H9 (cell line): ENCODE results near the gene EPC1. TPM values are rescaled to one million over a fixed set of nuclear protein-coding genes. Genes with fewer than 3 reads are reported as not detected.

Experiments used
- DNase-seq: peaks from one replicate; pipeline ENCODE4 v3.0.0-alpha.2; 2017
- H2AFZ ChIP-seq: one replicate; pipeline ENCODE4 v1.6.1; 2013; ENCODE audit warnings: mild to moderate bottlenecking, low read length, control low read depth, moderate library complexity
- H2AK5ac ChIP-seq: 2 replicates; pipeline ENCODE4 v1.6.1; 2013; ENCODE audit warnings: low read length, control low read depth, mixed read lengths; ENCODE audit not compliant: insufficient read length
- H2BK120ac ChIP-seq: one replicate; pipeline ENCODE4 v1.6.1; 2013; ENCODE audit warnings: low read depth, mild to moderate bottlenecking, low read length, control low read depth, inconsistent platforms; ENCODE audit not compliant: poor library complexity, severe bottlenecking
- H2BK12ac ChIP-seq: 2 replicates; pipeline ENCODE4 v1.6.1; 2013; ENCODE audit warnings: low read length, control low read depth, mixed read lengths, low read depth; ENCODE audit not compliant: insufficient read length
- H2BK15ac ChIP-seq: 2 replicates; pipeline ENCODE4 v1.6.1; 2013; ENCODE audit warnings: low read depth, low read length, control low read depth
- H2BK20ac ChIP-seq: one replicate; pipeline ENCODE4 v1.6.1; 2013; ENCODE audit warnings: low read depth, mild to moderate bottlenecking, low read length, control low read depth, inconsistent platforms; ENCODE audit not compliant: poor library complexity, severe bottlenecking
- H2BK5ac ChIP-seq: 2 replicates; pipeline ENCODE4 v1.6.1; 2013; ENCODE audit warnings: low read length, control low read depth, mixed read lengths; ENCODE audit not compliant: insufficient read length
- H3K14ac ChIP-seq: 2 replicates; pipeline ENCODE4 v1.6.1; 2013; ENCODE audit warnings: low read length, control low read depth; ENCODE audit not compliant: insufficient read depth
- H3K18ac ChIP-seq: 2 replicates; pipeline ENCODE4 v1.6.1; 2013; ENCODE audit warnings: low read depth, mild to moderate bottlenecking, mixed read lengths, low read length, control low read depth; ENCODE audit not compliant: insufficient read length
- H3K23ac ChIP-seq: 2 replicates; pipeline ENCODE4 v1.6.1; 2013; ENCODE audit warnings: low read length, control low read depth, mixed read lengths, low read depth; ENCODE audit not compliant: insufficient read length
- H3K23me2 ChIP-seq: 2 replicates; pipeline ENCODE4 v1.6.1; 2013; ENCODE audit warnings: low read depth, mild to moderate bottlenecking, mixed read lengths, low read length, control low read depth; ENCODE audit not compliant: insufficient read length, poor library complexity, severe bottlenecking
- H3K27ac ChIP-seq: 2 replicates; pipeline ENCODE4 v1.5.1; 2013; ENCODE audit warnings: low read length, control low read depth, mixed read lengths, low read depth; ENCODE audit not compliant: insufficient read length
- H3K27me3 ChIP-seq: 2 replicates; pipeline ENCODE4 v1.6.1; 2013; ENCODE audit warnings: low read length, control low read depth, inconsistent platforms; ENCODE audit not compliant: insufficient read depth
- H3K4ac ChIP-seq: 2 replicates; pipeline ENCODE4 v1.6.1; 2013; ENCODE audit warnings: low read depth, mild to moderate bottlenecking, control low read depth, inconsistent platforms, low read length, moderate library complexity
- H3K4me1 ChIP-seq: 2 replicates; pipeline ENCODE4 v1.6.1; 2013; ENCODE audit warnings: low read length, control low read depth, inconsistent platforms; ENCODE audit not compliant: insufficient read depth
- H3K4me2 ChIP-seq: 2 replicates; pipeline ENCODE4 v1.6.1; 2013; ENCODE audit warnings: low read length, control low read depth, mixed read lengths; ENCODE audit not compliant: insufficient read length, insufficient read depth
- H3K56ac ChIP-seq: 2 replicates; pipeline ENCODE4 v1.6.1; 2013; ENCODE audit warnings: low read depth, mild to moderate bottlenecking, mixed read lengths, low read length, control low read depth; ENCODE audit not compliant: insufficient read length
- H3K79me1 ChIP-seq: 2 replicates; pipeline ENCODE4 v1.6.1; 2013; ENCODE audit warnings: low read depth, mild to moderate bottlenecking, moderate library complexity, low read length, control low read depth, inconsistent platforms; ENCODE audit not compliant: insufficient read depth, poor library complexity, severe bottlenecking
- H3K79me2 ChIP-seq: 2 replicates; pipeline ENCODE4 v1.6.1; 2013; ENCODE audit warnings: low read length, control low read depth, inconsistent platforms; ENCODE audit not compliant: insufficient read depth
- H3K9ac ChIP-seq: 2 replicates; pipeline ENCODE4 v1.6.1; 2013; ENCODE audit warnings: low read length, control low read depth, mixed read lengths; ENCODE audit not compliant: insufficient read length; ENCODE audit errors: extremely low read depth
- H3K9me3 ChIP-seq: one replicate; pipeline ENCODE4 v1.6.1; 2013; ENCODE audit warnings: low read depth, low read length, inconsistent platforms; ENCODE audit not compliant: control insufficient read depth
- H3T11ph ChIP-seq: one replicate; pipeline ENCODE4 v1.6.1; 2013; ENCODE audit warnings: mild to moderate bottlenecking, low read length, control low read depth, inconsistent platforms
- H4K20me1 ChIP-seq: one replicate; pipeline ENCODE4 v1.6.1; 2013; ENCODE audit not compliant: control insufficient read depth, insufficient read length, insufficient read depth
- H4K5ac ChIP-seq: 2 replicates; pipeline ENCODE4 v1.6.1; 2013; ENCODE audit warnings: low read depth, mild to moderate bottlenecking, mixed read lengths, low read length, control low read depth; ENCODE audit not compliant: insufficient read length
- H4K8ac ChIP-seq: replicated peaks from 2 replicates; pipeline ENCODE4 v1.6.1; 2013; ENCODE audit warnings: low read length, control low read depth, mixed read lengths, low read depth; ENCODE audit not compliant: insufficient read length
- H4K91ac ChIP-seq: 2 replicates; pipeline ENCODE4 v1.6.1; 2013; ENCODE audit warnings: low read depth, mild to moderate bottlenecking, moderate library complexity, mixed read lengths, low read length, control low read depth; ENCODE audit not compliant: insufficient read length
- H3K27ac Mint-ChIP-seq, 3 experiments: 2 replicates in 2 of 3; 3 replicates in 1 of 3; pipeline ENCODE4 v1.8.0; 2020 to 2021; ENCODE audit warnings: mixed read lengths in 3 of 3, mild to moderate bottlenecking in 1 of 3, moderate library complexity in 1 of 3
- H3K27me3 Mint-ChIP-seq: 2 replicates; pipeline ENCODE4 v1.8.0; 2021; ENCODE audit warnings: low read depth, mild to moderate bottlenecking, moderate library complexity, mixed read lengths
- H3K36me3 Mint-ChIP-seq, 3 experiments: 2 replicates in 2 of 3; 3 replicates in 1 of 3; pipeline ENCODE4 v1.8.0; 2020 to 2021; ENCODE audit warnings: low read depth in 3 of 3, mixed read lengths in 3 of 3; ENCODE audit not compliant: insufficient read depth in 1 of 3
- H3K4me1 Mint-ChIP-seq, 2 experiments: 2 replicates each; pipeline ENCODE4 v1.8.0; 2020; ENCODE audit warnings: mixed read lengths in 2 of 2
- H3K4me3 Mint-ChIP-seq, 2 experiments: 2 replicates in 1 of 2; 3 replicates in 1 of 2; pipeline ENCODE4 v1.8.0; 2020 to 2021; ENCODE audit warnings: mild to moderate bottlenecking in 2 of 2, mixed read lengths in 2 of 2, moderate library complexity in 1 of 2
- H3K9me3 Mint-ChIP-seq, 2 experiments: 2 replicates in 1 of 2; 3 replicates in 1 of 2; pipeline ENCODE4 v1.8.0; 2020; ENCODE audit warnings: mild to moderate bottlenecking in 2 of 2, mixed read lengths in 2 of 2, moderate library complexity in 1 of 2
- WGBS: extraction: QIAGEN DNeasy Blood & Tissue Kit; methylation state at CpG from one replicate; pipeline ENCODE4 v1.1.7; 2013; ENCODE audit warnings: missing lambda C conversion rate, low lambda C conversion rate, mixed read lengths; ENCODE audit not compliant: insufficient read length; ENCODE audit errors: extremely low coverage; 5-methylcytosine and 5-hydroxymethylcytosine counted together
- total RNA-seq: library from RNA; stranded (reverse); gene quantifications from 2 replicates; pipeline ENCODE4 v1.2.1, GENCODE V29; 2021
- TF ChIP-seq, protein P1 (sequence below): fragments of 200-600 bp; sonication (generic); conservative IDR thresholded peaks from 3 replicates; pipeline ENCODE4 v1.8.0; 2021; ENCODE audit warnings: antibody characterized with exemption, mild to moderate bottlenecking

Gene EPC1
- total RNA-seq, 1 experiment from 2014 or later: 32.5 TPM

DNA sequence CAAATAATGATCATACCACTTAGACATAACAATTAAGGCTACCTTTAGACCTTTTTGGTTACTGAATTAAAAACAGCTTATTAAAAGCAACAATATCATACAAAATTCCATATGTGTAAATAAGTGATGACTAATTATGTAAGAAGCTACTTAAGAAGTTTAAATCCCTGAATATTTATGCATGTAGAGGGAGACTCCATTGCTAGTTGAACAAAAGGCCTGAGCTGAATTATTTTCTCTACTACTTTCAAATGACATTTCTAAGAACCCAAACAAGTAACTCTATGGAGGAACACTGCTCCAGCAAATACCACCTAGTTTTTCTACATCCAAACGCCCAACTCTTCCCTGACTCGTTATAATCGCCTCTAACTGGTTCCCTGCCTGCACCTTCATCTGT lies 31.5 kb downstream of the EPC1 start:
- no peak overlapping the region for H4K91ac ChIP-seq
- H3K4me2 ChIP-seq: no peak overlapping the region
- Mint-ChIP-seq H3K4me3 (no peak overlapping the region), H3K36me3 (peaks cover 2 to 3% (median 2%) of the 10 kb centered on the region in 3 experiments; a peak in 3 of 7 replicates), H3K9me3 (no peaks in the 10 kb centered on the region), H3K27ac (peak overlapping the region; percentile 0 to 20 (median 2); a peak in 4 of 7 replicates), H3K27me3 (no peaks in the 10 kb centered on the region), H3K4me1 (peaks cover 21 to 28% of the 10 kb centered on the region in 2 experiments)
- no peak overlapping the region for H3K4ac ChIP-seq
- H3K9me3 ChIP-seq: no peaks in the 10 kb centered on the region
- H3K79me2 ChIP-seq: peaks cover 29% of the 10 kb centered on the region
- no peak overlapping the region for H3T11ph ChIP-seq
- no peaks in the 10 kb centered on the region for H3K23me2 ChIP-seq
- H3K4me1 ChIP-seq: 0 out of 2 replicates have a peak, but pooled peaks cover 2% of the 10 kb centered on the region
- H3K27me3 ChIP-seq: no peaks in the 10 kb centered on the region
- H3K14ac ChIP-seq: no peak overlapping the region
- H4K5ac ChIP-seq: no peak overlapping the region
- WGBS: no CpG with 5 or more reads among the region's 3 CpGs
- H2BK120ac ChIP-seq: no peak overlapping the region
- no peak overlapping the region for H3K23ac ChIP-seq
- H2BK5ac ChIP-seq: no peak overlapping the region
- H2BK12ac ChIP-seq: no peak overlapping the region
- TF ChIP-seq, protein P1, sequence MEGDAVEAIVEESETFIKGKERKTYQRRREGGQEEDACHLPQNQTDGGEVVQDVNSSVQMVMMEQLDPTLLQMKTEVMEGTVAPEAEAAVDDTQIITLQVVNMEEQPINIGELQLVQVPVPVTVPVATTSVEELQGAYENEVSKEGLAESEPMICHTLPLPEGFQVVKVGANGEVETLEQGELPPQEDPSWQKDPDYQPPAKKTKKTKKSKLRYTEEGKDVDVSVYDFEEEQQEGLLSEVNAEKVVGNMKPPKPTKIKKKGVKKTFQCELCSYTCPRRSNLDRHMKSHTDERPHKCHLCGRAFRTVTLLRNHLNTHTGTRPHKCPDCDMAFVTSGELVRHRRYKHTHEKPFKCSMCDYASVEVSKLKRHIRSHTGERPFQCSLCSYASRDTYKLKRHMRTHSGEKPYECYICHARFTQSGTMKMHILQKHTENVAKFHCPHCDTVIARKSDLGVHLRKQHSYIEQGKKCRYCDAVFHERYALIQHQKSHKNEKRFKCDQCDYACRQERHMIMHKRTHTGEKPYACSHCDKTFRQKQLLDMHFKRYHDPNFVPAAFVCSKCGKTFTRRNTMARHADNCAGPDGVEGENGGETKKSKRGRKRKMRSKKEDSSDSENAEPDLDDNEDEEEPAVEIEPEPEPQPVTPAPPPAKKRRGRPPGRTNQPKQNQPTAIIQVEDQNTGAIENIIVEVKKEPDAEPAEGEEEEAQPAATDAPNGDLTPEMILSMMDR: no peak
- no peak overlapping the region for H3K56ac ChIP-seq
- no peak overlapping the region for H4K8ac ChIP-seq
- no peak for DNase-seq
- H2BK15ac ChIP-seq: no peak overlapping the region
- no peak overlapping the region for H2BK20ac ChIP-seq
- H3K9ac ChIP-seq: no peak overlapping the region
- H3K18ac ChIP-seq: no peak overlapping the region
- peaks cover 2% of the 10 kb centered on the region for H4K20me1 ChIP-seq
- peaks cover 3% of the 10 kb centered on the region for H3K79me1 ChIP-seq
- H2AK5ac ChIP-seq: no peak overlapping the region
- no peak overlapping the region for H3K27ac ChIP-seq
- H2AFZ ChIP-seq: no peak overlapping the region
